ENCODE results near the gene MS4A6A.
"Not testable (repeated sequence)": the region's sequence is repeated elsewhere in the genome, so short reads cannot be mapped to it uniquely, and the experiment has no call there.

The MS4A6A gene

DNA sequence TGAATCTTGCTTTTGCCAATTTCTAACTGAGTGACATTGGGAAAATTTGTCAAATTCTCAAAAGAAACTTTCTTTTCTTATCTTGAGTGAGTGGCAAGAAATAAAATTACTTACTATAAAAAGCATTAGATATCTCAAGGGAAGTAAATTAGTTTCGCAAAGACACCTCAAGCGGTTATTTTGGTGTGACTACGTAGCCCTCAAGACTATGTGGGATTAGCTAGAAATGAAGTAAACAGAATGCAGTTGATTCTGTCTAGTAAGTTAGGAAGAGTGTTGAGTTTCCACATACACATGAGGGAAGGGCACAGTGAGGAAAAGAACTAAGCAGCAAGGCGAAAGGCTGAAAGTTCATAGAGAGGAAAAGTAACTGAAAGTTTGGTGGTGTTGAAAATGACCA, 28.3 kb upstream of the MS4A6A start:
- H3K4me3 ChIP-seq (ENCODE audit: low read length): no peak overlapping the region
- DNase-seq (ENCODE audit: low read depth): no peak
- TF ChIP-seq, protein P1, sequence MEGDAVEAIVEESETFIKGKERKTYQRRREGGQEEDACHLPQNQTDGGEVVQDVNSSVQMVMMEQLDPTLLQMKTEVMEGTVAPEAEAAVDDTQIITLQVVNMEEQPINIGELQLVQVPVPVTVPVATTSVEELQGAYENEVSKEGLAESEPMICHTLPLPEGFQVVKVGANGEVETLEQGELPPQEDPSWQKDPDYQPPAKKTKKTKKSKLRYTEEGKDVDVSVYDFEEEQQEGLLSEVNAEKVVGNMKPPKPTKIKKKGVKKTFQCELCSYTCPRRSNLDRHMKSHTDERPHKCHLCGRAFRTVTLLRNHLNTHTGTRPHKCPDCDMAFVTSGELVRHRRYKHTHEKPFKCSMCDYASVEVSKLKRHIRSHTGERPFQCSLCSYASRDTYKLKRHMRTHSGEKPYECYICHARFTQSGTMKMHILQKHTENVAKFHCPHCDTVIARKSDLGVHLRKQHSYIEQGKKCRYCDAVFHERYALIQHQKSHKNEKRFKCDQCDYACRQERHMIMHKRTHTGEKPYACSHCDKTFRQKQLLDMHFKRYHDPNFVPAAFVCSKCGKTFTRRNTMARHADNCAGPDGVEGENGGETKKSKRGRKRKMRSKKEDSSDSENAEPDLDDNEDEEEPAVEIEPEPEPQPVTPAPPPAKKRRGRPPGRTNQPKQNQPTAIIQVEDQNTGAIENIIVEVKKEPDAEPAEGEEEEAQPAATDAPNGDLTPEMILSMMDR (IDR thresholded peaks at IDR 0.05; ENCODE audit: insufficient read depth, low read depth, low read length, missing control alignments): no peak

DNA sequence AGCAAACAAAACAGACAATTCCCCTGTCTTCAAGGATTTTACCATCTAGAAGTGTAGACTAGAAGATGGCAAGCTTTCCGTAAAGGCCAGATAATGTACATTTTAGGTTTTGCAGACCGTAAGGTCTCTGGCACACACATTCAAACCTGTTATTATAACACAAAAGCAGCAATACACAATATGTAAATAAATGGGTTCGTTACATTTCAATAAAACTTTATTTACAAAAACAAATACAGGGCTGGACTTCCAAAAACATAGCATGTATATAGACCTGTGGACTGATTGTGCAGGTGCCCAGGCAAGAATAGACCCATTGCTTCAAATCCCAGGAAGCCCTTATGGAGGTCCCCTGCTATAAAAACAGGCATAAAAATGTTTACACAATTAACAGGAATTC, 27.1 kb upstream of the MS4A6A start:
- no peak overlapping the region for H3K4me3 ChIP-seq (ENCODE audit: low read length)
- DNase-seq (ENCODE audit: low read depth): no peak
- TF ChIP-seq, protein P1 (IDR thresholded peaks at IDR 0.05; ENCODE audit: insufficient read depth, low read depth, low read length, missing control alignments): no peak

DNA sequence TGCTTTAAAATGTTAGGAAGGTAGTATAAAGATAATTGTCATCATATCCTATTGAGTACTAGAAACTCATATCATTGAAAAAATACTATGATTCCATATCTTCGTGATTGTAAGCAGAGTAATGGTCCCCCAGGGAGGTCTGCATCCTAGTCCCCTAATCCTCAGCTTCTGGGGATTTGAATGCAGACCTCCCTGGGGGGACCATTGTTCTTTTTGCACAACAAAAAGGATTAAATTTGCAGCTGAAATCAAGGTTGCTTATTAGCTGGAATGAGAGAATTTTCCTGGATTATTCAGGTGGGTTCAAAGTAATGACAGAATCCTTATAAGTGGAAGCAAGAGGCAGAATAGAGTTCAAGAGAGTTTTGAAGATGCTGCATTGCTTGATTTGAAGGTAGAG, 26.1 kb upstream of the MS4A6A start:
- no peak overlapping the region for H3K4me3 ChIP-seq (ENCODE audit: low read length)
- TF ChIP-seq, protein P1 (IDR thresholded peaks at IDR 0.05; ENCODE audit: insufficient read depth, low read depth, low read length, missing control alignments): no peak
- no peak for DNase-seq (ENCODE audit: low read depth)

DNA sequence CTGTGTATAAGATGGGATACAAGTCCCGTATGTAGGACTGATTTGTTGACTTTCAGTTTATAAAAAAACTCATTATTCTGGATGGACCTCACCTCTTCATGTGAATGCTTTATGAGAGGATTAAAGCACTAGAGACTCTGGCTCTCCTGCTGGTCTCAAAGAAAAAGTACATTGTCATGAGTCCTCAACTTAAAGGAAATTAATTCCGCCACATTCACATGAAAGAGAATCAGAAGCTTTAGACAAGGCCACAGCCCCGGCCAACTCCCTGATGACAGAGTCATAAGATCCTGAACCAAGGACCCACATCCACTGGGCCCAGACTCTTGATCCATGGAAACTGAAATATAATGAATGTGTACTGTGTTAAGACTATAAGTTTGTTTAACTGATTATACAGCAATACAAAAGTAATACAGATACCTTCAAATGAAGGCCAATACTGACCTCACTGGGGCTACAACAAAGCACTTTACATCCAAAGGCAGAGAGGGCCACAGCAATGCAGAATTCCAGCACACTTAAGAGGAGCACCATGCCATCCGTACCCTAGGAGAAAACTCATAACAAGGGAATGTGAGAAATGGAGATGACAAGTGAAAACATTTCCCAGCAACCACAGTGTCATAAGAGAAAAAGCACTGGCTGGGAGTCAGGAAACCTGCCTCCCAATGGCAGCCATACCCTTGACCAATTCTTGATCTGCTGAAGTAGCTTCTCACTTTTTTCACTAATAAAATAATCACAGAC, 25.4 kb upstream of the MS4A6A start:
- no peak overlapping the region for H3K4me3 ChIP-seq (ENCODE audit: low read length)
- peak; percentile 45 for DNase-seq (ENCODE audit: low read depth)
- TF ChIP-seq, protein P1 (IDR thresholded peaks at IDR 0.05; ENCODE audit: insufficient read depth, low read depth, low read length, missing control alignments): no peak

DNA sequence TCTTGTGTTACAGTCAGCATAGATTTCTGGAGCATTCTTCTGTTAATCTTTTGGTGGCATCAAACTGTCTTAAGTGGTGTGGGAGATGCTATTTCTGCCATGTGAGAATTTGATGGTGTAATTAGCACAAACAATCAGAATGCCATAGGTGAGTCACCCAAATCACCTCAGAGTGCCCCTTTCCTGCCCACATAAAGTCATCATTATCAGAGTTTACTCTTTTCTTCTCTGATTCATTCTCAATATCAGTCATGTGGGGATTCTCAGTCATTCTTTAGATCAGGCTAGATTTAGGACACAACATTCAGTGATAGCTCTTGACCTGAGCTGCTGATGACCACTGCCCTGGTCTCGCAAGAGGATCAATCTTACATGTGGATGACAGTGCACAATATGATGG, 23.7 kb upstream of the MS4A6A start:
- TF ChIP-seq, protein P1 (IDR thresholded peaks at IDR 0.05; ENCODE audit: insufficient read depth, low read depth, low read length, missing control alignments): no peak

DNA sequence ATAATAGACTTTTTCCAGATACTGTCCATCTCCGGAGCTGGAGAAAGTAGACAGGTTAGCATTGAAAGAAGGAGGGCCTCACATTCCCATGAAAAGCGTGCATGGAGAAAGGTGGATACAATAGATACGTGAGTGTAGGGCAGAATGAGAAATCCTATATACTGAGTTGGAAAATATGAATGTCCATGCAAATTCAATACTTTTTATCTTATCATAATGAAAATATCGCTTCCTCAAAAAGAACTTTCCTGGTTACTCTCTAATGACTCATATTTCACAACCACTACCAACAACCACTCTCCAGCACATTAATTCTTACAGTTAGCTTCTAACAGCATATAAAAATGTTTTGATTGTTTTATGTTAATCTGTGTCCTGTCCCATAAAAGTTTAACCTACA, 22.0 kb upstream of the MS4A6A start:
- no peak overlapping the region for H3K4me3 ChIP-seq (ENCODE audit: low read length)
- TF ChIP-seq, protein P1 (IDR thresholded peaks at IDR 0.05; ENCODE audit: insufficient read depth, low read depth, low read length, missing control alignments): no peak
- no peak for DNase-seq (ENCODE audit: low read depth)

More for the DNA sequence above, 23.7 kb upstream of the MS4A6A start:
- peak; percentile 6 for DNase-seq (ENCODE audit: low read depth)
- H3K4me3 ChIP-seq (ENCODE audit: low read length): no peak overlapping the region

DNA sequence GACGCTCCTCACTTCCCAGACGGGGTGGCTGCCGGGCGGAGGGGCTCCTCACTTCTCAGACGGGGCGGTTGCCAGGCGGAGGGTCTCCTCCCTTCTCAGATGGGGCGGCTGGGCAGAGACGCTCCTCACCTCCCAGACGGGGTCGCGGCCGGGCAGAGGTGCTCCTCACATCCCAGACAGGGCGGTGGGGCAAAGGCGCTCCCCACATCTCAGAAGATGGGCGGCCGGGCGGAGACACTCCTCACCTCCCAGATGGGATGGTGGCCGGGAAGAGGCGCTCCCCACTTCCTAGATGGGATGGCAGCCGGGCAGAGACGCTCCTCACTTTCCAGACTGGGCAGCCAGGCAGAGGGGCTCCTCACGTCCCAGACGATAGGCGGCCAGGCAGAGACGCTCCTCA, 18.5 kb upstream of the MS4A6A start:
- H3K4me3 ChIP-seq (ENCODE audit: low read length); DNase-seq (ENCODE audit: low read depth): not testable (repeated sequence)
